GM21381 (cell line): ENCODE data around the gene CLTB.
A peak's percentile ranks its signal among the peaks of the same experiment; 100 is the strongest.

Source experiments
- ATAC-seq: cut with Tn5 transposase; IDR thresholded peaks from one replicate; pipeline ENCODE4 v1.9.1; 2021; ENCODE audit warnings: mild to moderate bottlenecking, moderate library complexity; ENCODE audit not compliant: unreplicated experiment

CLTB gene

GRCh38 chr5:176384366-176384930 lies 31.9 kb downstream of the CLTB start:
- no peak for ATAC-seq

GRCh38 chr5:176383961-176384360 lies 32.4 kb downstream of the CLTB start:
- no peak for ATAC-seq

- no peak for ATAC-seq
Measured at GRCh38 chr5:176383248-176383905, 33.0 kb downstream of the CLTB start.

- no peak for ATAC-seq
Measured at GRCh38 chr5:176382721-176383120, 33.6 kb downstream of the CLTB start.

GRCh38 chr5:176381979-176382378 lies 34.4 kb downstream of the CLTB start:
- ATAC-seq, result no peak

- no peak for ATAC-seq
Measured at GRCh38 chr5:176381423-176381822, 34.9 kb downstream of the CLTB start.

GRCh38 chr5:176379881-176380280 lies 36.5 kb downstream of the CLTB start:
- peak; percentile 59 for ATAC-seq

- no peak for ATAC-seq
Measured at GRCh38 chr5:176373100-176373818, 43.1 kb downstream of the CLTB start.

GRCh38 chr5:176371621-176372539 lies 44.5 kb downstream of the CLTB start:
- no peak for ATAC-seq

GRCh38 chr5:176369934-176370711 lies 46.2 kb downstream of the CLTB start:
- ATAC-seq, result no peak

- ATAC-seq, result no peak
Measured at GRCh38 chr5:176368726-176369125, 47.6 kb downstream of the CLTB start.

- ATAC-seq, result no peak
Measured at GRCh38 chr5:176366232-176366894, 50.0 kb downstream of the CLTB start.

GRCh38 chr5:176365351-176366231 lies 50.7 kb downstream of the CLTB start, which contains the start of gene ARL10:
Gene ARL10, plus strand, starts transcription at chr5:176365487. Its CDS starts 77 bp downstream, at chr5:176365564.
- no peak for ATAC-seq

- ATAC-seq, result no peak
Measured at GRCh38 chr5:176364765-176365350, 51.5 kb downstream of the CLTB start.

GRCh38 chr5:176362233-176362490 lies 54.2 kb downstream of the CLTB start:
- peak; percentile 12 for ATAC-seq

GRCh38 chr5:176361437-176362232 lies 54.7 kb downstream of the CLTB start, which contains the start of gene KIAA1191:
Gene KIAA1191, minus strand, starts transcription at chr5:176361764. Its CDS starts 2,256 bp downstream, at chr5:176359508.
- ATAC-seq, result peak; percentile 89

GRCh38 chr5:176360894-176361436 lies 55.4 kb downstream of the CLTB start:
- ATAC-seq, result peak; percentile 10
